ENCODE results near the gene PTAFR.

Gene PTAFR

DNA sequence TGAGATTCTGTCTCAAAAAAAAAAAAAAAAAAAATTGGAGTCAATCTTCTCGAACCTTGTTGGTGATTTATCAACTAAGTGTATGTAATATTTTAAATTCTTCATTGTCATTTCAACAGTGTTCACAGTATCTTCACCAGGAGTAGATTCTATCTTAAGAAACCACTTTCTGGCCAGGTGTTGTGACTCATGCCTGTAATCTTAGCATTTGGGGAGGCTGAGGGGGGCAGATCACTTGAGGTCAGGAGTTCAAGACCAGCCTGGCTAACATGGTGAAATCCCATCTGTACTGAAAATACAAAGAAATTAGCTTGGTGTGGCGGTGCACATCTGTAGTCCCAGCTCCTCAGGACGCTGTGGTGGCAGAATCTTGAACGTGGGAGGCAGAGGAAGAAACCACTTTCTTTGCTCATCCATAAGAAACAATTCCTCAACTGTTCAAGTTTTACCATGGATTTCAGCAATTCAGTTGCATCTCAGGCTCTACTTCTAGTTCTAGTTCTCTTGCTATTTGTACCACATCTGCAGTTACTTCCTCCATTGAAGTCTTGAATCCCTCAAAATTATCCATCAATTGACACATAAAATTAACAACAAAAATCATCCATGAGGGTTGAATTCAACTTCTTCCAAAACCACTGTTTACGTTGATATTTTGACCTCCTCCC is 57.7 kb downstream of the PTAFR start:
- CTCF ChIA-PET: interaction anchor here (1.5 to 1.8 kb wide), 2 partner anchors 9 to 90 kb away, joined by 4 to 5 read pairs; no protein-coding TSS in a partner anchor
- no peak for DNase-seq
- Histone ChIP-seq H3K27ac (ENCODE audit: insufficient read depth in 1 of 2, low read depth in 1 of 2, low read length in 2 of 2, poor library complexity in 1 of 2, severe bottlenecking in 2 of 2) (no peak overlapping the region), H3K9me3 (ENCODE audit: control extremely low read depth in 1 of 5, control insufficient read depth in 4 of 5, insufficient read depth in 2 of 5, low read depth in 1 of 5, low read length in 4 of 5) (peaks cover 0 to 3% (median 0%) of the 10 kb centered on the region in 5 experiments), H3K27me3 (replicated peaks in 2 of 5; ENCODE audit: control insufficient read depth in 4 of 5, insufficient read depth in 5 of 5, low read length in 4 of 5) (no peaks in the 10 kb centered on the region), H3K36me3 (ENCODE audit: control insufficient read depth in 4 of 4, insufficient read depth in 4 of 4, low read length in 3 of 4) (no peaks in the 10 kb centered on the region), H3K4me1 (ENCODE audit: control extremely low read depth in 1 of 4, control insufficient read depth in 4 of 4, insufficient read depth in 4 of 4, low read length in 3 of 4) (peaks cover 4 to 31% (median 20%) of the 10 kb centered on the region in 4 experiments), H3K4me3 (ENCODE audit: control insufficient read depth in 1 of 7, extremely low read depth in 1 of 7, insufficient read depth in 4 of 7, low read depth in 2 of 7, low read length in 6 of 7) (no peak overlapping the region)
- POLR2A ChIA-PET: no interaction called here
- WGBS (ENCODE audit: insufficient coverage): 88% methylated on average over 4 of the region's 5 CpGs

DNA sequence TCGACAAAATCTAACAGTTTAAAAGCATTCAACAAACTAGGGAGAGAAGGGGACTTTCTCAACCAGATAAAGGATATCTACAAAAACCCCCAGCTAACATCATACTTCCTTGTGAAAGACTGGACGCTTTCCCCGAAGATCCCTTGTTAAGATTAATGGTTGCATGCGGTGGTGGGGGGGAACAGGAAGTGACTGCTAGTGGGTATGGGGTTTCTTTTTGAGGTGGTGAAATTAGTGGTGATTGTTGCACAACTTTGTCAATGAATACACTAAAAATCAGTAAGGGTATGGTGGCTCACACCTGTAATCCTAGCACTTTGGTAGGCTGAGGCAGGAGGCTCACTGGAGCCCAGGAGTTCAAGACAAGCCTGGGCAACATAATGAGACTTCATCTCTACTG is 61.2 kb downstream of the PTAFR start:
- H3K4me1 ChIP-seq (ENCODE audit: control extremely low read depth in 1 of 4, control insufficient read depth in 4 of 4, insufficient read depth in 4 of 4, low read length in 3 of 4): peaks cover 4 to 54% (median 27%) of the 10 kb centered on the region in 4 experiments
- WGBS (ENCODE audit: insufficient coverage): no CpG with 5 or more reads among the region's 4 CpGs
- POLR2A ChIA-PET: interaction anchor here (0.6 to 0.7 kb wide), 2 partner anchors 67 to 146 kb away, joined by 3 to 8 read pairs; no protein-coding TSS in a partner anchor
- peak overlapping the region in 1 of 2 experiments; percentile 73 for H3K27ac ChIP-seq (ENCODE audit: insufficient read depth in 1 of 2, low read depth in 1 of 2, low read length in 2 of 2, poor library complexity in 1 of 2, severe bottlenecking in 2 of 2)
- peak; percentile 92 to 98 (median 97) for DNase-seq
- H3K4me3 ChIP-seq (ENCODE audit: control insufficient read depth in 1 of 7, extremely low read depth in 1 of 7, insufficient read depth in 4 of 7, low read depth in 2 of 7, low read length in 6 of 7): peak overlapping the region in 2 of 7 experiments; percentile 11 to 26
- CTCF ChIA-PET: interaction anchor here (0.6 to 3.6 kb wide), 5 partner anchors 23 to 94 kb away, joined by 3 to 14 read pairs (median 3); no protein-coding TSS in a partner anchor
- no peaks in the 10 kb centered on the region for H3K36me3 ChIP-seq (ENCODE audit: control insufficient read depth in 4 of 4, insufficient read depth in 4 of 4, low read length in 3 of 4)
- H3K9me3 ChIP-seq (ENCODE audit: control extremely low read depth in 1 of 5, control insufficient read depth in 4 of 5, insufficient read depth in 2 of 5, low read depth in 1 of 5, low read length in 4 of 5): peaks cover 0 to 3% (median 0%) of the 10 kb centered on the region in 5 experiments
- no peaks in the 10 kb centered on the region for H3K27me3 ChIP-seq (replicated peaks in 2 of 5; ENCODE audit: control insufficient read depth in 4 of 5, insufficient read depth in 5 of 5, low read length in 4 of 5)

DNA sequence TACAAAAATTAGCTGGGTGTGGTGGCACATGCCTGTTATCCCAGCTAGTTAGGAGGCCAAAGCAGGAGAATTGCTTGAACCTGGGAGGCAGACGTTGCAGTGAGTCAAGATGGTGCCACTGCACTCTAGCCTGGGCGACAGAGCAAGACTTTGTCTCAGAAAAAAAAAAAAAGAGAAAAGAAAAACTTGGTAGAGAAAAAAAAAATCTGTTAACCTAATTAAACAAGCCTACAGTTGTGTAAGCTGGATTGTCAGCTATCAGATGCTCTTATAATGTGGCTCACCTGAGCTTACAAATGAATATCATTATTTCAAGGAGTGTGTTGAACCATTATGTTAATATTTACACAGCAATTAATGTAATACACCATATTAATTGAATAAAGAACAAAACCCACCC is 61.6 kb downstream of the PTAFR start:
- no peak for DNase-seq
- H3K9me3 ChIP-seq (ENCODE audit: control extremely low read depth in 1 of 5, control insufficient read depth in 4 of 5, insufficient read depth in 2 of 5, low read depth in 1 of 5, low read length in 4 of 5): peaks cover 0 to 3% (median 0%) of the 10 kb centered on the region in 5 experiments
- CTCF ChIA-PET: interaction anchor here (0.6 to 3.6 kb wide), 6 partner anchors 23 to 95 kb away, joined by 3 to 14 read pairs (median 3); no protein-coding TSS in a partner anchor
- H3K4me3 ChIP-seq (ENCODE audit: control insufficient read depth in 1 of 7, extremely low read depth in 1 of 7, insufficient read depth in 4 of 7, low read depth in 2 of 7, low read length in 6 of 7): peak overlapping the region in 2 of 7 experiments; percentile 11 to 26
- H3K4me1 ChIP-seq (ENCODE audit: control extremely low read depth in 1 of 4, control insufficient read depth in 4 of 4, insufficient read depth in 4 of 4, low read length in 3 of 4): peaks cover 4 to 54% (median 27%) of the 10 kb centered on the region in 4 experiments
- H3K27ac ChIP-seq (ENCODE audit: insufficient read depth in 1 of 2, low read depth in 1 of 2, low read length in 2 of 2, poor library complexity in 1 of 2, severe bottlenecking in 2 of 2): peak overlapping the region in 1 of 2 experiments; percentile 73
- WGBS (ENCODE audit: insufficient coverage): 100% methylated on average over 1 of the region's 2 CpGs
- POLR2A ChIA-PET: interaction anchor here (0.7 kb wide), 1 partner anchor 146 kb away, joined by 8 read pairs; no protein-coding TSS in a partner anchor
- no peaks in the 10 kb centered on the region for H3K27me3 ChIP-seq (replicated peaks in 2 of 5; ENCODE audit: control insufficient read depth in 4 of 5, insufficient read depth in 5 of 5, low read length in 4 of 5)
- no peaks in the 10 kb centered on the region for H3K36me3 ChIP-seq (ENCODE audit: control insufficient read depth in 4 of 4, insufficient read depth in 4 of 4, low read length in 3 of 4)

GRCh38 chr1:28113242-28113572 is 63.3 kb downstream of the PTAFR start:
- no peak for DNase-seq
- Histone ChIP-seq H3K36me3 (ENCODE audit: control insufficient read depth in 4 of 4, insufficient read depth in 4 of 4, low read length in 3 of 4) (no peaks in the 10 kb centered on the region), H3K4me3 (ENCODE audit: control insufficient read depth in 1 of 7, extremely low read depth in 1 of 7, insufficient read depth in 4 of 7, low read depth in 2 of 7, low read length in 6 of 7) (no peak overlapping the region), H3K4me1 (ENCODE audit: control extremely low read depth in 1 of 4, control insufficient read depth in 4 of 4, insufficient read depth in 4 of 4, low read length in 3 of 4) (peaks cover 4 to 54% (median 27%) of the 10 kb centered on the region in 4 experiments), H3K27ac (ENCODE audit: insufficient read depth in 1 of 2, low read depth in 1 of 2, low read length in 2 of 2, poor library complexity in 1 of 2, severe bottlenecking in 2 of 2) (no peak overlapping the region), H3K27me3 (replicated peaks in 2 of 5; ENCODE audit: control insufficient read depth in 4 of 5, insufficient read depth in 5 of 5, low read length in 4 of 5) (no peaks in the 10 kb centered on the region), H3K9me3 (ENCODE audit: control extremely low read depth in 1 of 5, control insufficient read depth in 4 of 5, insufficient read depth in 2 of 5, low read depth in 1 of 5, low read length in 4 of 5) (no peaks in the 10 kb centered on the region)
- ChIA-PET CTCF (interaction anchor here (3.6 kb wide), 1 partner anchor 21 kb away, joined by 14 read pairs; no protein-coding TSS in a partner anchor), POLR2A (no interaction called here)
- WGBS (ENCODE audit: insufficient coverage): 94% methylated on average over 3 of the region's 3 CpGs

GRCh38 chr1:28112388-28113241 is 63.9 kb downstream of the PTAFR start:
- Histone ChIP-seq H3K27me3 (replicated peaks in 2 of 5; ENCODE audit: control insufficient read depth in 4 of 5, insufficient read depth in 5 of 5, low read length in 4 of 5) (no peaks in the 10 kb centered on the region), H3K36me3 (ENCODE audit: control insufficient read depth in 4 of 4, insufficient read depth in 4 of 4, low read length in 3 of 4) (no peaks in the 10 kb centered on the region), H3K27ac (ENCODE audit: insufficient read depth in 1 of 2, low read depth in 1 of 2, low read length in 2 of 2, poor library complexity in 1 of 2, severe bottlenecking in 2 of 2) (no peak overlapping the region), H3K4me1 (ENCODE audit: control extremely low read depth in 1 of 4, control insufficient read depth in 4 of 4, insufficient read depth in 4 of 4, low read length in 3 of 4) (peaks cover 4 to 54% (median 27%) of the 10 kb centered on the region in 4 experiments), H3K9me3 (ENCODE audit: control extremely low read depth in 1 of 5, control insufficient read depth in 4 of 5, insufficient read depth in 2 of 5, low read depth in 1 of 5, low read length in 4 of 5) (no peaks in the 10 kb centered on the region), H3K4me3 (ENCODE audit: control insufficient read depth in 1 of 7, extremely low read depth in 1 of 7, insufficient read depth in 4 of 7, low read depth in 2 of 7, low read length in 6 of 7) (no peak overlapping the region)
- CTCF ChIA-PET: interaction anchor here (1.0 to 1.5 kb wide), 3 partner anchors 10 to 22 kb away, joined by 3 to 6 read pairs (median 4); no protein-coding TSS in a partner anchor
- 88% methylated on average over 4 of the region's 5 CpGs for WGBS (ENCODE audit: insufficient coverage)
- POLR2A ChIA-PET: no interaction called here
- peak in 2 of 3 donors; percentile 29 to 43 for DNase-seq

DNA sequence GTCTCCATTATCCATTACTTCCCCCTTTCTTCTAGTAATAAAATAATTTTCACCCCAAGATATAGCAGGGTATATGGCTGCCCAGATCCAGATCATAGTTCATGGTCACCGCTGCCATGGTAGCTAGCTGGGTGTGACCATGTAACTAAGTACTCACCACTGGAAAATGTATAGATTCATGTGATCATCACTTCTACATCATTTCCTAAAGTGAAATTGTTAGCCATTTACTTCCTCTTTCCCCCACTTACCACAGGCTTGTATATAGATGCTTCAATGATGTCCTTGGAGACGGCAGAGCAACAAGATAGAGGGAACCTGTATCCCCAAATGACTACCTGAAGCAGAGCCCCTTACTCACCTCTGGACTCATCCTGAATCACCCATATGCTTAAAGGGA is 65.3 kb downstream of the PTAFR start:
- peaks cover 4 to 53% (median 27%) of the 10 kb centered on the region in 4 experiments for H3K4me1 ChIP-seq (ENCODE audit: control extremely low read depth in 1 of 4, control insufficient read depth in 4 of 4, insufficient read depth in 4 of 4, low read length in 3 of 4)
- peak overlapping the region in 1 of 2 experiments; percentile 2 for H3K27ac ChIP-seq (ENCODE audit: insufficient read depth in 1 of 2, low read depth in 1 of 2, low read length in 2 of 2, poor library complexity in 1 of 2, severe bottlenecking in 2 of 2)
- no peak overlapping the region for H3K4me3 ChIP-seq (ENCODE audit: control insufficient read depth in 1 of 7, extremely low read depth in 1 of 7, insufficient read depth in 4 of 7, low read depth in 2 of 7, low read length in 6 of 7)
- H3K27me3 ChIP-seq (replicated peaks in 2 of 5; ENCODE audit: control insufficient read depth in 4 of 5, insufficient read depth in 5 of 5, low read length in 4 of 5): no peaks in the 10 kb centered on the region
- ChIA-PET POLR2A (no interaction called here), CTCF (interaction anchor here (1.5 kb wide), 1 partner anchor 20 kb away, joined by 6 read pairs; no protein-coding TSS in a partner anchor)
- WGBS (ENCODE audit: insufficient coverage): 100% methylated on average over 1 of the region's 2 CpGs
- peak in 2 of 3 donors; percentile 77 to 84 for DNase-seq
- no peaks in the 10 kb centered on the region for H3K9me3 ChIP-seq (ENCODE audit: control extremely low read depth in 1 of 5, control insufficient read depth in 4 of 5, insufficient read depth in 2 of 5, low read depth in 1 of 5, low read length in 4 of 5)
- H3K36me3 ChIP-seq (ENCODE audit: control insufficient read depth in 4 of 4, insufficient read depth in 4 of 4, low read length in 3 of 4): no peaks in the 10 kb centered on the region
